ENCODE results near the gene DLL1. TPM values are rescaled to one million over a fixed set of nuclear protein-coding genes. Genes with fewer than 3 reads are reported as not detected.
A peak's percentile ranks its signal among the peaks of the same experiment; 100 is the strongest.

Gene DLL1
- total RNA-seq, 1 donor: 1.8 TPM

GRCh38 chr6:170279977-170280688 lies 10.7 kb downstream of the DLL1 start:
- H3K4me1 ChIP-seq (ENCODE audit: insufficient read depth, low read length): peaks cover 15% of the 10 kb centered on the region
- H3K27me3 ChIP-seq (ENCODE audit: insufficient read depth, low read length): no peaks in the 10 kb centered on the region
- no peak overlapping the region for H3K4me3 ChIP-seq (ENCODE audit: low read length)
- H3K9me3 ChIP-seq (ENCODE audit: low read depth, low read length): no peaks in the 10 kb centered on the region

DNA sequence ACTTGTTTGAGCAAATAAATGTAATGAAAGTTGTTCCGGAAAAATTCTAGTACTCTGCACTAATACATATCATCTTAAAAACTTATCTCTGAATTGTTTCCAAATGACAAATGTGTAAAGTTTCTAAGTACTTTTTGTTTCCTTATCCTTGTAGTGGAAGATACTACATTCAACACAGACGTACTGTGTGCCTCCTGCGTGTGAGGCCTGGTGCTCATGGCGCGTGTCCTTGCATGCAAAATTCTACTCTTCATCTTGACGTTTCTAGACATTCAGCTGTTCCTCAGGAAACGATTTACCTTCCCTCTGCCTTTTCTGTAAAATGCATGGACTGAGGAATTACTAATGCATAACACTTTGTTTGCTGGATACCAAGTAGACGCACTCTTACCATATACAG lies 11.5 kb downstream of the DLL1 start:
- Histone ChIP-seq H3K4me1 (ENCODE audit: insufficient read depth, low read length) (peaks cover 15% of the 10 kb centered on the region), H3K27me3 (ENCODE audit: insufficient read depth, low read length) (no peaks in the 10 kb centered on the region), H3K9me3 (ENCODE audit: low read depth, low read length) (no peaks in the 10 kb centered on the region), H3K4me3 (ENCODE audit: low read length) (no peak overlapping the region)

GRCh38 chr6:170278743-170279094 lies 12.2 kb downstream of the DLL1 start:
- Histone ChIP-seq H3K4me3 (ENCODE audit: low read length) (no peak overlapping the region), H3K4me1 (ENCODE audit: insufficient read depth, low read length) (peaks cover 15% of the 10 kb centered on the region), H3K9me3 (ENCODE audit: low read depth, low read length) (no peaks in the 10 kb centered on the region), H3K27me3 (ENCODE audit: insufficient read depth, low read length) (no peaks in the 10 kb centered on the region)

- peaks cover 15% of the 10 kb centered on the region for H3K4me1 ChIP-seq (ENCODE audit: insufficient read depth, low read length)
- H3K4me3 ChIP-seq (ENCODE audit: low read length): no peak overlapping the region
- H3K27me3 ChIP-seq (ENCODE audit: insufficient read depth, low read length): no peaks in the 10 kb centered on the region
- no peaks in the 10 kb centered on the region for H3K9me3 ChIP-seq (ENCODE audit: low read depth, low read length)
These were observed 12.8 kb downstream of the DLL1 start for GRCh38 chr6:170277893-170278742.

DNA sequence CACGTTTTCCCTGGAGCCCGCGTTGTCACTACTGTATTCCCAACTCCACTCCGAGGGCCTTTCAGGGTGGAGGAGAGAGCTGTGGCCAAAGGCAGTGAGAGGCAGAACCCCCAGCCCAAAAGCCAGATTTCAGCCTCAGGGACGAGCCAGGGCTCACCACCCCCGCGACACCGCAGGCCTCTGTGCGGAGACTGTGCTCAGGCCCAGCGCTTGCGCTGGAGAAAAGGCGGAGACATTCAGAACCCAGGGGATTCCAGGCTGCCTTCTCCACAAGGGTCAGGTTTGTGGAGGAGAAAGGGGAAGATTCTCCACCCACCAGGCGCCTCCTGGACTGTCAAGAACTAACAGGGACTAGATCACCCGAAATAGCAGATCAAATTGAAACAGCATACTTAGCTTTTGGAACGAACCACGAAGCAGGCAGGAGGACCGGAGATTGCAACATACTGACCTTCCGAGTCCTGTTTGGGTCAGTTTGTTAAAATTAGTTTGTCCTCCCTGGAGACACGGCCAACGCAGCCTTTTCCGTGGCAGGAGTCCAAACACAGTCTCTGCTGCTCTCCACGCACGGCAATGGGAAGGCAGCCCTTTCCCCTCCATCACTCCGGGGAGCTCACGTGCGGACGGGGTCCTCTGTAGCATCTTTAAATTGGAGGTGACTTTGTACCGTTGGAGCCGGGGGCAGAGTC lies 14.4 kb downstream of the DLL1 start:
- Histone ChIP-seq H3K9me3 (ENCODE audit: low read depth, low read length) (no peaks in the 10 kb centered on the region), H3K4me1 (ENCODE audit: insufficient read depth, low read length) (peaks cover 27% of the 10 kb centered on the region), H3K4me3 (ENCODE audit: low read length) (no peak overlapping the region), H3K27me3 (ENCODE audit: insufficient read depth, low read length) (no peaks in the 10 kb centered on the region)

GRCh38 chr6:170274713-170275560 lies 15.9 kb downstream of the DLL1 start:
- Histone ChIP-seq H3K4me3 (ENCODE audit: low read length) (no peak overlapping the region), H3K4me1 (ENCODE audit: insufficient read depth, low read length) (peaks cover 34% of the 10 kb centered on the region), H3K27me3 (ENCODE audit: insufficient read depth, low read length) (no peaks in the 10 kb centered on the region), H3K9me3 (ENCODE audit: low read depth, low read length) (no peaks in the 10 kb centered on the region)

DNA sequence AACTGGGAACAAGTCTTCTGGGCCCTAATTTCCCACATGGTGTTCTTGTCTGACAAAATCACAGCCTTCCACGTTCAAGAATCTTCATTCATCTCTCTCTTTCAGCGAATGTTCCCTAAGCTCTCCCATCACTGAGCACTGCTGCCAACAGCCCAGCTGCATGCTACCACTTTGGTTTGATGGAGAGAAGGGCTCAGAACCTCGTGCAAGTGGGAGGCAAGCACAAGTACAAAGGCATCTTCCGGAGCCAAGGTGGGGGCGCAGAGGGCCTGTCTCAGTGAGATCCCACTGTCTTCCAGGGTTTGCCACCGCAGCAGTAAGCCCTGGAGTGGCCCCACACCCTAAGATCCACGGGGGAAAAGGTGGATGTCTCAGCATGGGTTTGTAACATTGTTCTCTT lies 17.2 kb downstream of the DLL1 start:
- H3K9me3 ChIP-seq (ENCODE audit: low read depth, low read length): no peaks in the 10 kb centered on the region
- H3K4me1 ChIP-seq (ENCODE audit: insufficient read depth, low read length): peaks cover 28% of the 10 kb centered on the region
- H3K27me3 ChIP-seq (ENCODE audit: insufficient read depth, low read length): no peaks in the 10 kb centered on the region
- no peak overlapping the region for H3K4me3 ChIP-seq (ENCODE audit: low read length)

DNA sequence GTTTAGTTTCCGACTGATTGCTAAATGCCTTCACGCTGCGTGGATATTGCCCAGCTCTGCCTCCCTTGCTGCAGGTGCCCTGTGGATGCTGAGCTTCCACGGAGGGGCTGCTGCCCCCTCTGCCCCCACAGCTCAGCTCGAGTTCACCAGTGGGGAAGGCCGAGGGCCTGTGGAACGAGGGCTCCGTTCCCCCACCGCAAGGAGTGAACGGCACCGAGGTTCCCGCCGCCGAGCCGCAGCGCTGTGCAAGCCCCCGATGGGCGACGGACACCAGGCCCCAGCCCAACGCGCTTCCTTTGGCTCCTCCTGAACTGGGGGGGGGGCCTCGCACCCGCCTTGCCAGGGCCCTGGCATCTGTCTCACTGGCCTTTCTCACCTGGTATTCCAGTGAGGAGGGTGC lies 17.7 kb downstream of the DLL1 start:
- Histone ChIP-seq H3K9me3 (ENCODE audit: low read depth, low read length) (no peaks in the 10 kb centered on the region), H3K4me1 (ENCODE audit: insufficient read depth, low read length) (peaks cover 24% of the 10 kb centered on the region), H3K4me3 (ENCODE audit: low read length) (no peak overlapping the region), H3K27me3 (ENCODE audit: insufficient read depth, low read length) (no peaks in the 10 kb centered on the region)

DNA sequence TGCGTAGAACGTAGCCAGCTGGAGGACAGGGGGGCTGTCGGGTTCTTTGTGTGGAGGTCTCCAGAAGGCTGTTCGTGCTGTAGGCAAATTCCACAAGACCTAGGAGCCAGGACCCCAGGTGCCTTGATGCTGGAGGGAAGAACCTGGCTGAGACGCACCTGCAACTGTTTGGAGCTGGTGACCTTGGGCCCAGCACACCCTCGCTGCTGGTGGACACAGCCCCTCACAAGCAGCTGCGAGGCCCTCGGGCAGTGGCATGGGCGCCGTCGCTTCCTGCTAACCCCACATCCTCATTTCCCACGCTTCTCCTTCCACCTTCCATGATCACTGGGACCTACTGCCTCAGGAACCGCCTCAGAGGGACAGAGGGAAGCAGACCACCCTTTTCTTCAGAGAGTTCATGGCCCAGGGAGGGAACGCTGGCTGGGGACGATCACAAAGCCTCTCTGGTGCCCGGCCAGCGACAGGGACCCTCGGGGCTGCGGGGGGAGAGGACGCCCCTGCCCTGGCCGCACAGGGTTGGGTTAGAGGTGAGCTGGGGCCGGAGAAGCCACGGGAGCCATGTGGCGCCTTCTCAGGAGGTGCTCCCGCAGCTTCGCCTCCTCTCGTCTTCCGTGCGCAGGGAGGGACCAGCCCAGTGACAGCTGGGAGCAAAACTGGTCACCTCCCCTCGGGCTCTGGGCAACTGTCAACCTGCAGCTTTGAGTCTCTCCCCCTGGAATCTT lies 18.4 kb downstream of the DLL1 start:
- H3K4me3 ChIP-seq (ENCODE audit: low read length): peak overlapping the region; percentile 38
- H3K27me3 ChIP-seq (ENCODE audit: insufficient read depth, low read length): no peaks in the 10 kb centered on the region
- peaks cover 19% of the 10 kb centered on the region for H3K4me1 ChIP-seq (ENCODE audit: insufficient read depth, low read length)
- H3K9me3 ChIP-seq (ENCODE audit: low read depth, low read length): no peaks in the 10 kb centered on the region

DNA sequence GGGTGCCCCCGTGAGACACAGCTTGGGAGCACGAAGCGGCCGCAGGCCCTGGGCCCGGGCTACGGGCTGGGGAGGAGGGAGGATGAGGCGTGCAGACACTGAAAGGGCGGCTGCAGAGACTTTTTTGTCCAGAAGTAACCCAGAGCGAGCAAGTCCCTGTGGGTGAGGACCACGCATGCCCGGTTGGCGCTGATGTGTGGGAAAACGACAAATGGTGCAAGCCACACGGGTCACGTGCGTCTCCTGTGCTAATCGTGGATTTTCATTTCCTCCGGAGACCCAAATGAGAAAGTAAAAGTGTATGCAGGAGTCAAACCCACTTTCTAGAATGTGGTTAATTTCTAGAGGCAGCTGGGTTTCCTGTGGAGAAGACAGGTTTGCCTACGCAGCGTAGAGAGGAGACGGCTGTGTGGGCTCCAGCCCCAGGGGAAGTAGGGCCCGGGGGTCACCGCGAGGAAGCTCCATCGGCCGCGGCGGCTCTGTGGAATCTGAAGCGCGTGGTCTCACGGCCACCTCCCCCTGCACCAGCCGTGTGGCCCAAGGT lies 19.0 kb downstream of the DLL1 start:
- Histone ChIP-seq H3K27me3 (ENCODE audit: insufficient read depth, low read length) (no peaks in the 10 kb centered on the region), H3K9me3 (ENCODE audit: low read depth, low read length) (no peaks in the 10 kb centered on the region)

DNA sequence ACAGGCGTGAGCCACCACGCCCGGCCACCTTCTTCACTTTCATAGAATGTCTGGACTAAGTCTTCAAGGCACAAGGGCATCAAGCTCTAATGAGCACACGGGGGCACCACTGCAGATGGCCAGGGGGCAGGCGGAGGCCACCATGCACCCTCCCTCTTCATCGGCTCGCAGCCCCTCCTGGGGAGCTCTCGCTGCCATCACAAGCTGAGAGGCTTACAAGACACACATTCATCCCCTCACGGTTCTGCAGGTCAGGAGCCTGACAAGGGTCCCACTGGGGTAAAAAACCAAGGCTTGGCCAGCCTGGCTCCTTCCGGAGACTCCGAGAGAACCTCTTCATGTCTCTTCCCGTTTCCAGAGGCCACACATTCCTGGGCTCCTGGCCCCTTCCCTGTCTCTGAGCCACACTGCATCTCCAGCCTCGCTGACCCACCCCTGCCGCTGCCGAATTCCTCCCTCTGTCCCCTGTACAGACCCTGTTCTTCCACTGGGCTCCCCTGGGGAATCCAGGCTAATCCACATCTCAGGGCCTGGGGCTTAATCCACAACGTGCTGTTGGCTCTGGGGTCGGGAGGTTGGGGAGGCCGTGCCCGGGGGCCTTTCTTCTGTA lies 19.8 kb downstream of the DLL1 start:
- Histone ChIP-seq H3K4me3 (ENCODE audit: low read length) (no peak overlapping the region), H3K4me1 (ENCODE audit: insufficient read depth, low read length) (peaks cover 23% of the 10 kb centered on the region), H3K9me3 (ENCODE audit: low read depth, low read length) (no peaks in the 10 kb centered on the region), H3K27me3 (ENCODE audit: insufficient read depth, low read length) (no peaks in the 10 kb centered on the region)

More for the DNA sequence above, 19.0 kb downstream of the DLL1 start:
- peak overlapping the region; percentile 38 for H3K4me3 ChIP-seq (ENCODE audit: low read length)
- peaks cover 19% of the 10 kb centered on the region for H3K4me1 ChIP-seq (ENCODE audit: insufficient read depth, low read length)

- no peaks in the 10 kb centered on the region for H3K9me3 ChIP-seq (ENCODE audit: low read depth, low read length)
- no peaks in the 10 kb centered on the region for H3K27me3 ChIP-seq (ENCODE audit: insufficient read depth, low read length)
- H3K4me3 ChIP-seq (ENCODE audit: low read length): no peak overlapping the region
- peaks cover 27% of the 10 kb centered on the region for H3K4me1 ChIP-seq (ENCODE audit: insufficient read depth, low read length)
These were observed 20.9 kb downstream of the DLL1 start for GRCh38 chr6:170269846-170270541.

- H3K4me3 ChIP-seq (ENCODE audit: low read length): no peak overlapping the region
- peaks cover 27% of the 10 kb centered on the region for H3K4me1 ChIP-seq (ENCODE audit: insufficient read depth, low read length)
- no peaks in the 10 kb centered on the region for H3K27me3 ChIP-seq (ENCODE audit: insufficient read depth, low read length)
- H3K9me3 ChIP-seq (ENCODE audit: low read depth, low read length): no peaks in the 10 kb centered on the region
These were observed 21.6 kb downstream of the DLL1 start for GRCh38 chr6:170269151-170269845.

Data from mononuclear cell (primary cell).